ENCODE measurements around the gene WNK1.

DNA sequence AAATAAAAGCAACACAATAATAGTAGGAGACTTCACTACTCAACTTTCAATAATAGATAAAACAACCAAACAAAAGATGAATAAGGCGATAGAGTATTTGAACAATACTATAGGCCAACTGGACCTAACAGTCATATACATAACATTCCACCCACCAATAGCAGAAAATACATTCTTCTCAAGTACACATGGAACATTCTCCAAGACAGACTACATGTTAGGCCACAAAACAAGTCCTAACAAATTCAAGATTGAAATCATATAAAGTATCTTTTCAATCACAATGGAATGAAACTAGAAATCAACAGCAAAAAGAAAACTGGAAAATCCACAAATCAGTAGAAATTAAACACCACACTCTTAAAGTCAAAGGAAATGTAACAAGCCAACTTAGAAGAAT lies 168.3 kb downstream of the WNK1 start:
- TF ChIP-seq CEBPB (IDR thresholded peaks at IDR 0.05) (no peak), POLR2A (IDR thresholded peaks at IDR 0.05; ENCODE audit: low read length) (no peak), BHLHE40 (IDR thresholded peaks at IDR 0.05; ENCODE audit: low read depth, low read length) (no peak), JUN (IDR thresholded peaks at IDR 0.05) (no peak), MAZ (IDR thresholded peaks at IDR 0.05; ENCODE audit: borderline replicate concordance, low read depth, low read length) (no peak)
- TF ChIP-seq, protein P1, sequence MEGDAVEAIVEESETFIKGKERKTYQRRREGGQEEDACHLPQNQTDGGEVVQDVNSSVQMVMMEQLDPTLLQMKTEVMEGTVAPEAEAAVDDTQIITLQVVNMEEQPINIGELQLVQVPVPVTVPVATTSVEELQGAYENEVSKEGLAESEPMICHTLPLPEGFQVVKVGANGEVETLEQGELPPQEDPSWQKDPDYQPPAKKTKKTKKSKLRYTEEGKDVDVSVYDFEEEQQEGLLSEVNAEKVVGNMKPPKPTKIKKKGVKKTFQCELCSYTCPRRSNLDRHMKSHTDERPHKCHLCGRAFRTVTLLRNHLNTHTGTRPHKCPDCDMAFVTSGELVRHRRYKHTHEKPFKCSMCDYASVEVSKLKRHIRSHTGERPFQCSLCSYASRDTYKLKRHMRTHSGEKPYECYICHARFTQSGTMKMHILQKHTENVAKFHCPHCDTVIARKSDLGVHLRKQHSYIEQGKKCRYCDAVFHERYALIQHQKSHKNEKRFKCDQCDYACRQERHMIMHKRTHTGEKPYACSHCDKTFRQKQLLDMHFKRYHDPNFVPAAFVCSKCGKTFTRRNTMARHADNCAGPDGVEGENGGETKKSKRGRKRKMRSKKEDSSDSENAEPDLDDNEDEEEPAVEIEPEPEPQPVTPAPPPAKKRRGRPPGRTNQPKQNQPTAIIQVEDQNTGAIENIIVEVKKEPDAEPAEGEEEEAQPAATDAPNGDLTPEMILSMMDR (IDR thresholded peaks at IDR 0.05): no peak
- TF ChIP-seq, protein P2, sequence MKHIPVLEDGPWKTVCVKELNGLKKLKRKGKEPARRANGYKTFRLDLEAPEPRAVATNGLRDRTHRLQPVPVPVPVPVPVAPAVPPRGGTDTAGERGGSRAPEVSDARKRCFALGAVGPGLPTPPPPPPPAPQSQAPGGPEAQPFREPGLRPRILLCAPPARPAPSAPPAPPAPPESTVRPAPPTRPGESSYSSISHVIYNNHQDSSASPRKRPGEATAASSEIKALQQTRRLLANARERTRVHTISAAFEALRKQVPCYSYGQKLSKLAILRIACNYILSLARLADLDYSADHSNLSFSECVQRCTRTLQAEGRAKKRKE (CRISPR knock-in tag; IDR thresholded peaks at IDR 0.05; ENCODE audit: low read depth): no peak
- TF ChIP-seq, protein P3, sequence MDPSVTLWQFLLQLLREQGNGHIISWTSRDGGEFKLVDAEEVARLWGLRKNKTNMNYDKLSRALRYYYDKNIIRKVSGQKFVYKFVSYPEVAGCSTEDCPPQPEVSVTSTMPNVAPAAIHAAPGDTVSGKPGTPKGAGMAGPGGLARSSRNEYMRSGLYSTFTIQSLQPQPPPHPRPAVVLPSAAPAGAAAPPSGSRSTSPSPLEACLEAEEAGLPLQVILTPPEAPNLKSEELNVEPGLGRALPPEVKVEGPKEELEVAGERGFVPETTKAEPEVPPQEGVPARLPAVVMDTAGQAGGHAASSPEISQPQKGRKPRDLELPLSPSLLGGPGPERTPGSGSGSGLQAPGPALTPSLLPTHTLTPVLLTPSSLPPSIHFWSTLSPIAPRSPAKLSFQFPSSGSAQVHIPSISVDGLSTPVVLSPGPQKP (IDR thresholded peaks at IDR 0.05; ENCODE audit: low read depth, low read length): no peak
- TF ChIP-seq, protein P4, sequence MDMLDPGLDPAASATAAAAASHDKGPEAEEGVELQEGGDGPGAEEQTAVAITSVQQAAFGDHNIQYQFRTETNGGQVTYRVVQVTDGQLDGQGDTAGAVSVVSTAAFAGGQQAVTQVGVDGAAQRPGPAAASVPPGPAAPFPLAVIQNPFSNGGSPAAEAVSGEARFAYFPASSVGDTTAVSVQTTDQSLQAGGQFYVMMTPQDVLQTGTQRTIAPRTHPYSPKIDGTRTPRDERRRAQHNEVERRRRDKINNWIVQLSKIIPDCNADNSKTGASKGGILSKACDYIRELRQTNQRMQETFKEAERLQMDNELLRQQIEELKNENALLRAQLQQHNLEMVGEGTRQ (IDR thresholded peaks at IDR 0.05): no peak

Measured in A549 (cell line).